CD4-positive, alpha-beta T cell (primary cell): Measurements from ENCODE around the gene ARMC7. TPM values are rescaled to one million over a fixed set of nuclear protein-coding genes. Genes with fewer than 3 reads are reported as not detected.

Experiments
- ATAC-seq: fragments of 200-7000 bp; cut with Tn5 transposase; one replicate; pipeline ENCODE4 v1.10.0; 2022; ENCODE audit warnings: mild to moderate bottlenecking; ENCODE audit not compliant: poor library complexity
- CTCF ChIA-PET: fragments of 350-600 bp; sonication (Branson Sonifier 250); formaldehyde crosslinking; loops from one replicate; lab custom pipeline; 2021; ENCODE audit warnings: antibody characterized with exemption, inconsistent platforms; lab: Charles Lee
- POLR2A ChIA-PET: fragments of 350-600 bp; sonication (Branson Sonifier 250); formaldehyde crosslinking; loops from one replicate; lab custom pipeline; 2021; ENCODE audit warnings: antibody characterized with exemption, inconsistent platforms; lab: Charles Lee
- DNase-seq, 14 experiments: peaks; one replicate each; pipeline ENCODE4 v3.0.0-alpha.2; 2013 to 2020; ENCODE audit warnings: mixed read lengths in 2 of 14
- H3K27ac ChIP-seq, 2 donors: one replicate each; pipeline versions ENCODE4 v1.5.1 to v1.7.0; 2013; ENCODE audit warnings: low read length in 2 of 2, low read depth in 1 of 2, mild to moderate bottlenecking in 1 of 2
- H3K27me3 ChIP-seq, 2 experiments: 1 replicate in 1 of 2; 2 replicates in 1 of 2; pipeline versions ENCODE4 v1.6.1 to v1.7.0; 2013; ENCODE audit warnings: low read length in 2 of 2, control low read depth in 1 of 2, mild to moderate bottlenecking in 1 of 2, moderate library complexity in 1 of 2; ENCODE audit not compliant: insufficient read depth in 2 of 2, control insufficient read depth in 1 of 2
- H3K36me3 ChIP-seq: one replicate; pipeline ENCODE4 v1.6.1; 2013; ENCODE audit warnings: low read length, control low read depth; ENCODE audit not compliant: insufficient read depth
- H3K4me1 ChIP-seq: one replicate; pipeline ENCODE4 v1.6.1; 2013; ENCODE audit warnings: low read length, control low read depth; ENCODE audit not compliant: insufficient read depth
- H3K4me3 ChIP-seq: one replicate; pipeline ENCODE4 v1.5.1; 2013; ENCODE audit warnings: mild to moderate bottlenecking, low read length, moderate library complexity
- H3K9me3 ChIP-seq, 2 experiments: 1 replicate in 1 of 2; 2 replicates in 1 of 2; pipeline versions ENCODE4 v1.6.1 to v1.7.0; 2013; ENCODE audit warnings: low read length in 2 of 2, mild to moderate bottlenecking in 2 of 2, control low read depth in 1 of 2, moderate library complexity in 1 of 2; ENCODE audit not compliant: control insufficient read depth in 1 of 2, insufficient read depth in 1 of 2
- H3K27ac Mint-ChIP-seq: one replicate; pipeline ENCODE4 v1.8.0; 2020; ENCODE audit warnings: mixed read lengths
- H3K27me3 Mint-ChIP-seq: one replicate; pipeline ENCODE4 v1.8.0; 2021; ENCODE audit warnings: mixed read lengths
- H3K36me3 Mint-ChIP-seq: one replicate; pipeline ENCODE4 v1.8.0; 2021; ENCODE audit warnings: low read depth, mixed read lengths
- H3K4me1 Mint-ChIP-seq: one replicate; pipeline ENCODE4 v1.8.0; 2021; ENCODE audit warnings: low read depth, mixed read lengths
- H3K4me3 Mint-ChIP-seq: one replicate; pipeline ENCODE4 v1.8.0; 2020; ENCODE audit warnings: mild to moderate bottlenecking, mixed read lengths
- H3K9me3 Mint-ChIP-seq: one replicate; pipeline ENCODE4 v1.8.0; 2020; ENCODE audit warnings: mixed read lengths
- CTCF ChIP-seq: fragments of 200-600 bp; IDR thresholded peaks from one replicate; pipeline ENCODE4 v1.8.0; 2022; ENCODE audit warnings: antibody characterized with exemption, mild to moderate bottlenecking
- intact Hi-C, 2 experiments: fragments of 100-400 bp; cut with DNase I in 1 of 2; cut with micrococcal nuclease in 1 of 2; formaldehyde crosslinking; loops; one replicate each; pipeline versions ENCODE4 v1.15.1 to v1.9.0; 2023 to 2025; cut with DNase I, micrococcal nuclease
- total RNA-seq, 174 experiments: library from RNA in 2 of 174; stranded (reverse) in 2 of 174; gene quantifications; one replicate each; pipeline ENCODE4 v1.2.3 and lab custom pipeline; 2021 to 2026

The ARMC7 gene
- total RNA-seq, 2 experiments from 2014 or later = 4.1 to 4.8 TPM

DNA sequence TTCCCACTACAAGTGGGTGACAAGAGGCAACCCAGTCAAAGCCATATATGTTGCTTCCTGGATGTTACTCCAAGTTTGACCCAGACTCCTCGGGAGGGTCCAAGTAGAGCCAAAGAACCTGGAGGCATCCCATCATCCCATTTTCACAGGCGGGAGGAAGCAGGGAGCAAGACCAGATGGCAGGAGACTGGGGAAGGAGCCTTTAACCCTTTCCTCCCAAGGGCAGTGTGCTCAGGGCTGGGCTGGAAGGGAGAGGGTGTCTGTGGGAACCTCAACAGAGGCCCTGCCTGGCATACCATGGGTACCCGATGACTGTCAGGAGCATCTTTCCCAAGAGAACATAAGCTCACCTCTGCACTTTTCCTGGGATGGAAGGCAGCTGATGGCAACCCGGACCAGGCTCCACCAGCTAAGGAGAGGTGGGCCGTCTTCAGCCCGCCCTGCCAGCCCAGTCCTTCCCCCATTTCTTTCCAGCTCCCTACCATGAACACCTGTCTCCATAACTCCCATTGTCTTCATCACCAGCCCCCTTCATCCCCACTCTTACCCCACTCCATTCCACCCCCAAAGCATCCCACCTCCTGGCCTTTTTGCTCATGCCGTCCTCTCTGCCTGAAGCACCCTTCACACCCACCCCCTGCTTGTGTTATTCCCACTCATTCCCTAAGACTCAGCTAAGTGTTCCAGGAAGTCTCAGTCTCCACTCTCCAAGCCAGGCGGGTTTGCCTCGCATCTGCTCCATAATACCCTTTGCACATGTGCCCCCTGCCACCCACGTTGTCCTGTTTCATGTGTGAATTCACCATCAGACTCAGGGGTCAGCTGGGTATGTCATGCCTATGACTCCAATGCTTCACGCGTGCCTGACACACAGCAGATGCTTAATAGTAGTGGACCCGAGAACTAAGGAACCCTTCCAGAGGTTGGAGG is 27.9 kb upstream of the ARMC7 start:
- Mint-ChIP-seq H3K27ac (no peak overlapping the region), H3K4me3 (no peak overlapping the region), H3K4me1 (peaks cover 31% of the 10 kb centered on the region), H3K36me3 (no peaks in the 10 kb centered on the region), H3K27me3 (no peaks in the 10 kb centered on the region), H3K9me3 (no peaks in the 10 kb centered on the region)
- Histone ChIP-seq H3K27ac (no peak overlapping the region), H3K4me1 (peaks cover 40% of the 10 kb centered on the region), H3K9me3 (no peaks in the 10 kb centered on the region), H3K27me3 (no peaks in the 10 kb centered on the region), H3K36me3 (no peaks in the 10 kb centered on the region), H3K4me3 (no peak overlapping the region)
- no peak for TF ChIP-seq CTCF
- intact Hi-C loops = no loop called here
- DNase-seq (no peak), ATAC-seq (no peak)
- ChIA-PET CTCF (no interaction called here), POLR2A (no interaction called here)

DNA sequence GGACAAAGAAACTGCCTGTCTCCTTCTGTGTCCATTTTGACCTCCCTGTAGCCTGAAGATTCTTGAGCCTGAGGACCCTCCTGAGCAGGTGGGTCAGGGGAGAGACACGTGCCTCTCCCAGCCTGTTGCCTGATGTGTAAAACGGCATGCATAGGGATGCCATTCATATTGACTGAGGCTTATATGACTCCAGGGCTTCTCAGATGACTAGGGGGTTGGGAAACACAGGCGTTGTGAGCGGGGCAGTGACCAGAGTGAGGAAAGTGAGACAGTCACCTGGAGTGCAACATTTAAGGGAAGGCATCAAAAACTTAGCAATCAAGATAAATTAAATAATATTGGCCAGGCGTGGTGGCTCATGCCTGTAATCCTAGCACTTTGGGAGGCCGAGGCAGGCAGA is 27.1 kb upstream of the ARMC7 start:
- no peak for TF ChIP-seq CTCF
- H3K4me3 ChIP-seq = no peak overlapping the region
- no peaks in the 10 kb centered on the region for H3K9me3 ChIP-seq
- H3K27me3 Mint-ChIP-seq = no peaks in the 10 kb centered on the region
- no peaks in the 10 kb centered on the region for H3K9me3 Mint-ChIP-seq
- no peak overlapping the region for H3K27ac Mint-ChIP-seq
- H3K36me3 ChIP-seq = no peaks in the 10 kb centered on the region
- peaks cover 38% of the 10 kb centered on the region for H3K4me1 Mint-ChIP-seq
- ATAC-seq = no peak
- H3K4me1 ChIP-seq = peaks cover 40% of the 10 kb centered on the region
- H3K36me3 Mint-ChIP-seq = no peaks in the 10 kb centered on the region
- H3K4me3 Mint-ChIP-seq = no peak overlapping the region
- H3K27me3 ChIP-seq = no peaks in the 10 kb centered on the region
- no peak for DNase-seq
- intact Hi-C loops = no loop called here
- no peak overlapping the region for H3K27ac ChIP-seq
- ChIA-PET POLR2A (no interaction called here), CTCF (no interaction called here)

DNA sequence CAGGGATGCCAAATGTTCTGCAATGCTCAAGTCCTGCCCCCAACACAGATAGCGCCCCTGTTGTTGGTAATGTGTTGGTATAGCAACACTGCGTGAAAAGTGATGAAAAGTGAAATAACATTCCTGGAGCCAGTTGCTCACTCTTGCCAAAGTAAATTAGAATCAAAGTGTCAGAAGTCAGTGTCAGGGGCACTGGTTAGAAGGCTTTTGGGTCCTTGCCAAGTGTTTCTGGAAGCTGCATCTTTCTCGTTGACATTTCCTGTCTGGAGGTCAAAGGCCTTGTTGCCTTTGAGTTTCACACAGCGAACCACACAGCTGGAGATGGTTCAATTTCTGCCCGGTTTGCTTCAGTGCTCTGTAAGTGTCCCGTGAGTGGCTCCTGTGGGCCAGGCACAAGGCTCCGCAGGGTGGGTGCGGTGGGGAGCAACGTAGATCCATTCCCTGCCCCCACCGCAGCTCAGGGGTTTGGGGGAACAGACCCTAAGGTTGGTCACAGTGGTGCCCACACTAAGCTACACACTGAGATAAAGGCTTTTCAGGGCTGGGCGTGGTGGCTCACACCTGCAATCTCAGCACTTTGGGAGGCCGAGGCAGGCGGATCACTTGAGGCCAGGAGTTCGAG is 25.6 kb upstream of the ARMC7 start:
- no peaks in the 10 kb centered on the region for H3K36me3 Mint-ChIP-seq
- Histone ChIP-seq H3K27ac (no peak overlapping the region), H3K4me3 (no peak overlapping the region), H3K9me3 (no peaks in the 10 kb centered on the region), H3K4me1 (peaks cover 41% of the 10 kb centered on the region), H3K27me3 (no peaks in the 10 kb centered on the region), H3K36me3 (no peaks in the 10 kb centered on the region)
- CTCF ChIA-PET = no interaction called here
- H3K27ac Mint-ChIP-seq = peak overlapping the region; percentile 78
- H3K9me3 Mint-ChIP-seq = no peaks in the 10 kb centered on the region
- peak overlapping the region; percentile 42 for H3K4me3 Mint-ChIP-seq
- DNase-seq = peak in 6 of 14 experiments; percentile 27 to 68 (median 46)
- H3K27me3 Mint-ChIP-seq = no peaks in the 10 kb centered on the region
- H3K4me1 Mint-ChIP-seq = peaks cover 47% of the 10 kb centered on the region
- POLR2A ChIA-PET = interaction anchor here (0.7 to 1.0 kb wide), 3 partner anchors 26 to 187 kb away, joined by 3 to 4 read pairs (median 3); partner anchors contain the start of genes ARMC7 and MIF4GD
- intact Hi-C loops = no loop called here
- no peak for TF ChIP-seq CTCF
- ATAC-seq = peak; percentile 53
